ENCODE data around the gene PEAK1.

PEAK1 gene

DNA sequence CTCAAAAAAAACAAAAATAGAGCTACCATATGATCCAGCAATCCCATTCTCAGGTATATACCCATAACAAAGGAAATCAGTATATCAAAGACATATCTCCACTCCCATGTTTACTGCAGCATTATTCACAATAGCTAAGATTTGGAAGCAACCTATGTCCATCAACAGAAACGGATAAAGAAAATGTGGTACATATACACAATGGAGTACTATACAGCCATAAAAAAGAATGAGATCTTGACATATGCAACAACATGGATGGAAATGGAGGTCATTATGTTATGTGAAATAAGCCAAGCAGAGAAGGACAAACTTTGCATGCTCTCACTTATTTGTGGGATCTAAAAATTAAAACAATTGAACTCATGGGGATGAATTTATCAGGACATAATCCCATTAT, 19.6 kb downstream of the PEAK1 start:
- DNase-seq = no peak

DNA sequence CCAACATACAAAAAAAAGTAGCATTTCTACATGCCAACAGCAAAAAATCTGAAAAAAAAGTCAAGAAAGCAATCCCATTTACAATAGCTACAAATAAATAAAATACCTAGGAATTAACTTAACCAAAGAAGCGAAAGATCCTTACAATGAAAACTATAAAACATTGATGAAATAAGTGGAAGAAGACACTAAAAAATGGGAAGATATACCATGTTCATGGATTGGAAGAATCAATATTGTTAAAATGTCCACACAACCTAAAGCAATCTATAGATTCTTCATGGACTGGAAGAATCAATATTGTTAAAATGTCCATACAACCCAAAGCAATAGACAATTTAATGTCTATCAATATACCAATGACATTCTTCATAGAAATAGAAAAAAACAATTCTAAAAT, 21.0 kb downstream of the PEAK1 start:
- DNase-seq = no peak

DNA sequence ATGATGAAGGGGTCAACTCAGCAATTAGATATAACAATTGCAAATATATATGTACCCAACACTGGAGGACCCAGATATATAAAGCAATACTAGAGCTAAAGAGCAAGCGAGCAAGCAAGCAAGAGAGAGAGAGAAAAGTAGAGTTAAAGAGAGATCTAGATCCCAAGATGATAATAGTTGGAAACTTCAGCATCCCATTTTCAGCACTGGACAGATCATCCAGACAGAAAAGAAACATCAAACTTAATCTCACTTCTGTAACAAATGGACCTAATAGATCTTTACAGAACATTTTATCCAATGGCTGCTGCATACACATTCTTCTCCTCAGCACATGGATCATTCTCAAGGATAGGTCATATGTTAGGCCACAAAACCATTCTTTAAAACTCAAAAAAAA, 23.2 kb downstream of the PEAK1 start:
- DNase-seq = no peak

DNA sequence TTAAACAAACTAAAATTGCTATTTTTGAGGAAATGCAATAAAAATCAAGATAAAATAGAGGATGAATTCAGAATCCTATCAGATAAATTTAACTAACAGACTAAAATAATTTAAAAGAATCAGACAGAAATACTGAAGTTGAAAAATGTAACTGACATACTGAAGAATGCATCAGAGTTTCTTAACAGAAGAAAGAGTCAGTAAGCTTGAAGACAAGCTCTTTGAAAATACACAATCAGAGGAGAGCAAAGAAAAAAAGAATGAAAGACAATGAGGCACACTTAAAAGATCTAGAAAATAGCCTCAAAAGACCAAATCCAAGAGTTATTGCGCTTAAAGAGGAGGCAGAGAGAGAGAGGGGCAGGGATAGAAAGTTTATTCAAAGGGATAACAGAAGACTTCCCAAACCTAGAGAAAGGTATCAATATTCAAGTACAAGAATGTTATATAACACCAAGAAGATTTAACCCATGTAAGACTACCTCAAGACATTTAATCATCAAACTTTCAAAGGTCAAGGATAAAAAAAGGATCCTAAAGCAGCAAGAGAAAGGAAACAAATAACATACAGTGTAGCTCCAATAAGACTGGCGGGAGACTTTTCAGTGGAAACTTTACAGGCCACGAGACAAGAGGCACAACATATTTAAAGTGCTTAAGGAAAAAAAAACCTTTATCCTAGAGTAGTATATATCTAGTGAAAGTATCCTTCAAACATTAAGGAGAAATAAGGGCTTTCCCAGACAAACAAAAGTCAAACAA, 24.7 kb downstream of the PEAK1 start:
- no peak for DNase-seq

DNA sequence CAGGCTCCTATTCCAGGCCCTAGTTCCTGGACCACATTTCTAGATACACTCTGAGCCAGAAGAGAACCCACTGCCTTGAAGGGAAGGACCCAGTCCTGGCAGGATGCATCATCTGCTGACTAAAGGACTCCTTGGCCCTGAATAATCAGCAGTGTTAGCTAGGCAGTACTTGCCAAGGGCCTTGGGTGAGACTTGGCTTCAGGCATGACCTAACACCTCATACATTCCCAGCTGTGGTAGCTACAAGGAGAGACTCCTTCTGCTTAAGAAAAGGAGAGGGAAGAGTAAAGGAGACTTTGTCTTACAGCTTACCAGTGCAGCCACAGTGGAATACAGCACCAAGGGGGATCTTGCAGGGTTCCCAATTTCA, 26.4 kb downstream of the PEAK1 start:
- no peak for DNase-seq

DNA sequence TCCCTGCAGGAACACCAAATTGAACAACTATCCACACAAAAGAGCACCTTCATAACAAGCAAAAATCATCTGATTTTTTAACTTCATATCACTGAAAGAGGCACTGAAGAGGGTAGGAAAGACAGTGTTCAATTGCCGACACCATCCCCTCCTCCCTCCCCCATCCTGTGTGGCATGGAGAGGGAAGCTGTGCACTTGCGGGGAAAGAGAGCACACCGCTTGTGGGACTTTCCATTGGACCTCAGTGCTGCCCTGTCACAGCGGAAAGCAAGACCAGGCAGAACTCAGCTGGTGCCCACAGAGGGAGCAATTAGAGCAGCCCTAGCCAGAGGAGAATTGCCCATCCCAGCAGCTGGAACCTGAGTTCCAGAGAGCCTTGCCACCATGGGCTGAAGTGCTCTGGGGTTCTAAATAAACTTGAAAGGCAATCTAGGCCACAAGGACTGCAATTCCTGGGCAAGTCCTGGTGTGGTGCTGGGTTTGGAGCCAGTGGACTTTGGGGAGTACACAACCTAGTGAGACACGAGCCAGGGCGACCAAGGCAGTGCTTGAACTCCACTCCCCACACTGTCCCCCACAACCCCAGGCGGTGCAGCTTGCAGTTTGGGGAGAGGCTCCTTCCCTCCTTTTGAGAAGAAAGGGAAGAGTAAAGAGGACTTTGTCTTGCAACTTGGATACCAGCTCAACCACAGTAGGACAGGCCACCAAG, 27.0 kb downstream of the PEAK1 start:
- no peak for DNase-seq

DNA sequence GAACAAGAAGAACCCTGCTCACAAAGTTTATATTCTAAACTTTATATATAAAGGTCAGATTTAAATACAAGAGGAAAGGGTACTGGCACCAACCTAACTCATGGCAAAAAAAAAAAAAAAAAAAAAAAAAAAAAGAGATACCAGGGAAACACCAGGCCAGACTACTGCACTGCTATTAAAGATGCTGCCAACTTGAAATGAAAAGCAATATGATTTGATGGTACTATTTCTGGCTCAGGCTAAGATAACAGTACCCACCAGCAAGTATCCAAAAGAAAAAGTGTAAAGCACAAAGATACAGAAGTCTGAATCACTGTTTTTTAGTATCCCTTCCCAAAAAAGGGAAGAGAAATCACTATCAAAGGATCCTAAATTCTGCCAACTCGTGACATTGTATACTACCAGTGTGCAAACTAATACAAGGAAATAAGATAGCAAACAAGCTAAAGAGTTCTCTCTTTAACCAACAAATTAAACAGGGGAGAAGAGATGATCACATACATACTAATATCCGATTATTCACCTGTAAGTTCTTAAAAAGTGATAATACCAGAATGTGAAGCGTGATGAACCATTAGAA, 28.4 kb downstream of the PEAK1 start:
- DNase-seq = no peak

DNA sequence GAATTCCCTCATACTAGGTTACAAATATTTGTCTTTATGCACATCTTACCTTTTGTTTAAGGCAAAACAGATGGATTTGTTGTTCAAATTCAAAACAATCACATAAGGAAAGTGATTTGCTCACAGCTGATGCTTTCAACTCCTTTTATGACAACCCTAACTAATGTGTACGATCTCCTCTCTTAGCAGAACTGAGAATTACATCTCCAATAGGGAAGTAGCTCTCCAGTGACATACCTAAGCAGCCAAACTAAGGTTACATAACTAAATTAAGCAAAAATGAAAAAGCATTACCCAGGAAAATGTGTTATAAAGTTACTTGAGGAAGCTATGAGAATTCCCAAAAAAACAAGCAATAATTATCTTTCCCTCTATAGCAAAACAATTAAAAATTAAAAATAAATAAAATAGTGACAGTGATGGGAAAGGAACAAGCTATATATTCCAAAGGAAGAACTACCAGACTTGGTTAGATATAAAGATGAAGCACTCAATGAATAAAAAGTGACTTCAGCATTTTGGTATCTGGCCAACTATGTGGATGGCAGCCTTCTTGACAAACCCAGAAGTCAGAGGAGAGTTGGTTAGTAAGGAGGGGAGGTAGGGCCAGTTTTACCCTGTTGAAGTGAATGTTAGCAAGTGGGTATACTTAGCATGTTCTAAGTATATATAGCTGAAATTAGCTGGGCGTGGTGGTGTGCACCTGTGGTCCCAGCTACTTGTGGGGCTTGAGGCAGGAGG, 32.4 kb downstream of the PEAK1 start:
- no peak for DNase-seq

DNA sequence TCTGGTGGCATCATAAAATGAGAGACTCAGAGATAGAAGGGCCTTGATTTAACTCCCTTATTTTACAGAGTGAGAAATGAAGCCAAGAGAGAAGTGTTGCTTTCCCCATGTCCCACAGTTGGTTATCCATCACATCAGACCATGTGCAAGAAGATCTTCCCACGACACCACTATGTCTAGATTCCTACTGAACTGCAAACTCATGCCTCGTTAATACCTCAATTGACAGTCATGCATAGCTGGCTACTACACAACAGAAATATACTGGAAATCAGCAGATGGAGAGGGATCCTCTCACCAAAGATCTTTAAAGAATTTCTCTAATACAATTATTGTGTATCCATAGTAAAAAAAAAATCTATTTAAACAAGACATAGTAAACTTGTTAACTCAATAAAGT, 33.3 kb downstream of the PEAK1 start:
- no peak for DNase-seq

DNA sequence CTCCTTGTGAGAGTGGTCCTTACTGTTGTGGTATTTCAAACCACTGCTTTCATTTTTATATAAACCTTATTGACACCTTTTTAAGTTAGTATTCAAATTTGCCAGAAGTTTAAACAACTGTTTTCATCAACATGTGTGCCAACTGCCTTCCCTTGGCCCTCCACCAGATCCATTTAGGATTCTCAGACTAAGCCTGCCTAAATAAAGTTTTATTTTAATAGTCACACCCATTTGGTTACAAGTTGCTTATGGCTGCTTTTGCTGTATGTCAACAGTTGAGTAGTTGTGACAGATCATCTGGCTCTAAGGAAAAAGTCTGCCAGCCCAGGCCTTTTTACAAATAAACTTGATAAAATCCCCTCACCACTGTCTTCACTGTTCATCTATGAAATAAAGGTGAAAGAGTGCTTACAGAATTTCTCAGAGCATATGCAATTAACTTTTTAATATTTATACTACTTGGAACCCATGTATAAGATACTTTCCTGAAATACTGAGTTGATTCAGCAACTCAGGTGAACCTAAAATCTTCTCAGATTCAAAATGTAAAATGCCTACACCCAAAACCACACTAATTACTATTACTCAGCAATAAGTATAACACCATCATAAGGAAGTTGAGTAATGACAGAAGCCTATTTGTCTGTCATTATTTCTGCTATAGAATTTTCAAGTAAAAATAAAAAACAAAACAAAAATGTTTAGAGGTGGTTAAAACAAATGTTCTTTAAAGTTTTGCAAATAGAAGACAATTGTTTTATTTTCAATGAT, 35.1 kb downstream of the PEAK1 start:
- no peak for DNase-seq

DNA sequence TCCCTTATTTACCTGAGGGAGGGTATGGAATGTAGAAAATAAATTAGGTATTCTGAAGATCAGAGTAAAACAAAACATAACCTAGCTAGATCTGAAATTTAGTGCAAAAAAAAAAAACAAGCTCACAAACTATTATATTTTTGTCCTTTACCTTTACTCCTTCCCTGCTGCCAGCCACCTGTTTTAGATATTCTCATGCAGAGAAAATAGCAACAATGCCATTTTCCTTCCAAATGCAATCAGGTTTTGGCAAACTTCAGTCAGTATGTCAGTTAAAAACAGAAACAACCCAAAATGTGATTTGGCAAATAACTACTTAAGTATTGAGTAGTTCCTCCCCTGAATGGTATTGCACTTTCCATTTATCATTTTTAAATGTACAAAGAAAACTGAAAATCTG, 35.8 kb downstream of the PEAK1 start:
- DNase-seq = no peak

DNA sequence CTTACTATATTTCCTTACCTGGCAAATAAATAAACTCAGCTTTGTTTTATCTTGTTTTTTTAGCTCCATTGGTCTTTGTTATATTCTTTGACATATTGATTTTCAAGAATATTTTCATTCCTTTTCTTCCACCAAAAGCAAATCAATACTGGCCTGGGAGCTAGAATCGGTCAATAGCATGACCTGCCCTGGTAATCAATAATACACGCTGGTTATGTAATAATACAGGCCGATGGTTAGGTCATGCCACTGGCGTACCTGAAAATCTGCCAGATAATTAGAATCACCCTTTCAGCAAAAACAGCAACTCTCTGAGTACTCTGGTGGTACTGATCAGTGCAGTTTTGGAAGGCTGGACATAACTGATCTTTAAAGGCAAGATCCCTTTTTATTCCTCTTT, 39.9 kb downstream of the PEAK1 start:
- no peak for DNase-seq

DNA sequence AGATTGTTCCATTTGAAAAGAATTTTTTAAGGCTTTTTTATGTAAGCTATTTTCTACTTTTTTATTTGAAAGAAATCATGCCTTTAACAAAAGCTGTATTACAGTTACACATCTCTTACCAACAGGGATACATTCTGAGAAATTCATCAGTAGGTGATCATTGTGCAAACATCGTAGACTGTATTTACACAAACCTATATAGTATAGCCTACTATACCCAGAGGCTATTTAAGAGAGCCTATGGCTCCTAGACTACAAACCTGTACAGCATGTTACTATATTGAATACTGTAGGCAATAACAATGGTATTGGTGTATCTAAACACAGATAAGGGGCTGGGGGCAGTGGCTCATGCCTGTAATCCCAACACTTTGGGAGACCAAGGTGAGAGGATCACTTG, 43.1 kb downstream of the PEAK1 start:
- DNase-seq = no peak

DNA sequence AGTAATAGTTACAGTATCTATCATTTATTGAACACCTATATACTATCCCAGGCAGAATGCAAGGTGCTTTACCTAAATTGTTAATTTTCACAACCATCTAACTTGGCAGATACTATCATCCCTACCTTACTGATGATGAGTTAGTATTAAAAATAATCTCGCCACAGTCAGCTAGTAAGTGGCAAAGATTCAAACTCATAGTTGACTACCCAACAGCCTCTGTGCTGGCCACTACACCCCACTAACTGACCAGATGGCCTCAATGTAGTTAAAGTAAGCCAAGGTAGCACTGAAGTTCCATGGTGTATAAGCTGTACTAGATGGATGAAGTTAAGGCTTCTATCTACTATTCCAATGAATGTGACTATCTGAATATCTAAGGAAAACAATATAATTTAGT, 44.8 kb downstream of the PEAK1 start:
- DNase-seq = no peak

DNA sequence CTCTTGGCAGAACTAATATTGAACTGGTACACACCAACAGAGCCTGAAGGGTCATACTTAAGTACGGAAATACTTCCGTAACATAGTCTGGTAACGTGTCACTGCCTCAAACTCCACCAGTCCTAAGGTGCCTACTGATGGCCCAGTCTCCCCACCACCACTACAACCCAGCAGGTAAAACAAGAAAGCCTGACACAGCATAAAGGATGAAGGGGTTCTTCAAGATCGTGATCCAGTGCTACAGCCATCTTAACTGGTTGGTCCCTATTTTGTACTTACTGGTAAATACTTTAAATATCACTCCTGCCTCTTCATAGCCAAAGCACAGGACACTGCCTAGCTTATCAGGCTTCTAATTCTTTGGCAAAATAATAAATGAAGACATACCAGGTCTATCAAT, 46.5 kb downstream of the PEAK1 start:
- DNase-seq = no peak

DNA sequence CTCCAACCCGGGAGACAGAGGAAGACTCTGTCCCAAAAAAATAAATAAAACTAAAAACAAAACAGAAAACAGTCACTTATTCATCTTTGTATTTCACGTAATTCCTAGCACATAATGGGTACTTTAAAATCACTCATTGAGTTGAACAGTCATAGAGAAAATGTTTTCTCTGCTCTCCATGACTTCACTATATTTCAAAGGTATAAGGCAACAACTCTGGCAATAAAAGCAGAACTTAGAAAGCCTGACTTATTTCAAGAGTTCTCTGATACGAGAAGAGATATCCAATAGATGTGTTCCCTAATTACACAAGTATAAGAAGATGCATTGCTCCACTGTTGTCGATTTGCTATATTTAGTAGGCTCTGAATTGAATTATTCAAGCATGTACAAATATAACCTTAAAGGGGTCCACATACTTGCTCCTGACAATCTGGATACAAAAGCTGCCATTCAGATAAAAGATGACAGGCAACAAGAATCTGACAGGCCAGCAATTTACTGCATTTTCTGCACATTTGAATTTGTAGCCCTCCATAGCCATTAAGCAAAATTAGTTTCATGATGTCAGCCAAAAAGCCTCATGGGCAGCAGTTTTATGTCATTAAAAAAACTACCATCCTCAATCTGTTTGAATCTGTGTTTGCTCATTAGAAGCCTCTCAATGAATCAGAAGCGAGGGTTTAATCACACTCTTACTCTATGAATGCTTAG, 47.9 kb downstream of the PEAK1 start:
- DNase-seq = no peak

DNA sequence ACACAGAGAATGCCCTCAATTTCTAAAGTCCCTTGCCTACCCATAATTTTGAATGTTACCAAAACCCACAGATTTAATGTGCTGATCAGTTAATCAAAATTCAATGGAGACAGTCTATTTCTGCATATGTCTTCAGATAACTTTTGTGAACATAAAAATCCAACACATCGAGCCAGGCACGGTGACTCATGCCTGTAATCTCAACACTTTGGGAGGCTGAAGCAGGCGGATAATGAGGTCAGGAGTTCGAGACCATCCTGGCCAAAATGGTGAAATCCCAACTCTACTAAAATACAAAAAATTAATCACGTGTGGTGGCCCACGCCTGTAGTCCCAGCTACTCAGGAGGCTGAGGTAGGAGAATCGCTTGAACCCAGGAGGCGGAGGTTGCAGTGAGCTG, 49.3 kb downstream of the PEAK1 start:
- DNase-seq = no peak

DNA sequence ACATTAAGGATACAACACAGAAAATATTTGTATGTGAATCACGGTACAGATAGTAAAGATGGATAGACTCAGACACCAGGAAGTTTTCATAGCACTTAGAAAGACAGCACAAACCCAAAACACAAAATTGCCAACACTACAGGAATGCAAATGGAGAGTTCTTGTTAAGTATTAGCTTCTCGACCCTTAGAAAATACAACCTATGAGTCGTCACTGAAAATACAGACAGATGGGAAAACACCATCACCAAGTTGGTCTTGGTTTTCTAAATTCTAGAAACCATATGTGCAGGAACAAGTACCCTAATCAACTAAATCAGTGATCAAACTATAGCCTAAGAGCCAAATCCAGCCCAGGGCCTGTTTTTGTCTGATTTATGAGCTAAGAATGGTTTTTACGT, 50.7 kb downstream of the PEAK1 start:
- no peak for DNase-seq

DNA sequence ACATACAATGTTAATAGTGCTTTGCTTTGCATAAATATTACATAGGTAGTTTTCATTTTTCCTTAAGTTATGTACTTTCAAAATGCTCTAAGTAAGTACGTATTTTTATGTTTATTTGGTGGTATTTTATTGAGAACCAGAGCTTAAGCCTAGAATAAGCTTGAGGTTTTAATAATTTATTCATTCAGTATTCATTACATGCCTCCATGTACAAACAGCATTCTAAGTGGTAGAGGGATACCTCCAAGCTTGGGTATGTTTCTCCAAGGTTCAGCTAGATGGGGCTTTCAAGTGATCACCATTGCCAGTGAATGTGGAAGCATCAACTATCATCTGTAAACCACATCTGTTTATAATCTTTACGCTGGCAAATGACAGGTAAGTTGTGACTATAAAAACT, 52.3 kb downstream of the PEAK1 start:
- no peak for DNase-seq

DNA sequence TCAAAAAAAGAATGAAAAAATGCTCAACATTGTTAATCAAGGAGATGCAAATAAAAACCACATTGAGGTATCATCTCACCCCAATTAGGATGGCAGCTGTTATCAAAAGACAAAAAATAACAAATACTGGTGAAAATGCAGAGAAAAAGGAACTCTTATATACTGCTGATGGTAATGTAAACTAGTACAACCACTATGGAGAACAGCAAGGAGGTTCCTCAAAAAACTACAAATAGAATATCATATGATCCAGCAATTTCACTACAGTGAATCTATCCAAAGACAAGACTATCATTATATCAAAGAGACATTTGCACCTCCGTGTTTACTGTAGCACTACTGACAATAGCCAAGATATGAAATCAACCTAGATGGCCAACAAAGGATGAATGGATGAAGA, 58.4 kb downstream of the PEAK1 start:
- DNase-seq = no peak

DNA sequence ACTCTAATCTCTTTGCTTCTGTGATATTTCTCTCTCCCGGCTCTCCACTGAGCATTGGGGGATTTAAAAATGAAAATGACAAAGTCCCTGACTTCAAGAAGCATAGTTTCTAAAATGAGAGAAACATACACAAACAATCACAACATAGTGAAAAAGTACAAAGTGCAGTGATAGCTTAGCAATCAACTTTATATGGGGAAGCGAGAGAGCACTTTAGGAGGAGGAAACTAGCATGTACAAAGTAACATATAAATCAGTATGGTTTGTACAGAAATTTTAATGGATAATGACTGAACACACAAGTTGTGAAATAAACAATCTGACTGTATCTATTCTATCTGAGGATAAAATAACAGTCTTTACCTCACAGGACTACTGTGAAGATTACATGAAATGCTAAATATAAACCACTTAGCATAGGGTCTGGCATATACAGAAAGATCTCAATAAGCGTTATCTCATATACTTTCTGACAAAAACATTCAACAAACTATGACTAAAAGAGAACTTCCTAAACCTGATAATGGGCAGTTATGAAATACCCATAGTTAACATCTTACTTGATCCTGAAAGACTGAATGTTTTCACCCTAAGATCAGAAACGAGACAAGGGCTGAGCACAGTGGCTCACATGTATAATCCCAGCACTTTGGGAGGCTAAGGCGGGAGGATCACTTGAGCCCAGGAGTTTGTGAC, 61.2 kb downstream of the PEAK1 start:
- DNase-seq = no peak

DNA sequence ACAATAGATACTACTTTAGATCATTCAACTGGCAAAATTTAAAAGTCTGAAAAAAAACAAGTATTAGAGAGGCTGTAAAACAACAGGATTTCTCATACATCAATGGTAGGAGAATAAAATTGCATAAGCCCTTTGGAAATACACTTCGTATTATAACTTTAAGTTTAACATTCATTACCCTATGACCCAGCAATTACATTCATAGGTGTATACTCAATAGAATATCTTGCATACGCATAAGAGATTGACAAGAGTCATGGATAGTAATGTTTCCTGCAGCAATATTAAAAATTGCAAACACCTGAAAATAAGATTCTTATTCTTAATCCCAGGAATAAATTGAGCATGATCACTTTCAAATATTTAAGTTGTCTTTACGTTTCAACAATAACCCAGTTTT, 63.6 kb downstream of the PEAK1 start:
- no peak for DNase-seq

All from activated T-cell treated with anti-CD3 and anti-CD28 coated beads, Interleukin-2, amount 50 U/mL, for 1 hour (primary cell).